OCI-LY3 (cell line): Measurements from ENCODE around the gene OPTC.

Experiments used
- EZH2phosphoT487 ChIP-seq: fragments of 200-600 bp; shearing (Covaris generic); IDR thresholded peaks from 2 replicates; pipeline ENCODE4 v1.6.1; 2018; ENCODE audit warnings: antibody characterized with exemption, mixed run types, low read depth
- TF ChIP-seq, protein P1 (sequence below): fragments of 200-600, 300-600 bp; sonication (generic); IDR thresholded peaks from 2 replicates; pipeline ENCODE4 v1.5.1; 2014; ENCODE audit warnings: antibody characterized with exemption, low read length, low read depth

GRCh38 chr1:203528976-203529835, 35.3 kb downstream of the OPTC start:
- TF ChIP-seq, protein P1, sequence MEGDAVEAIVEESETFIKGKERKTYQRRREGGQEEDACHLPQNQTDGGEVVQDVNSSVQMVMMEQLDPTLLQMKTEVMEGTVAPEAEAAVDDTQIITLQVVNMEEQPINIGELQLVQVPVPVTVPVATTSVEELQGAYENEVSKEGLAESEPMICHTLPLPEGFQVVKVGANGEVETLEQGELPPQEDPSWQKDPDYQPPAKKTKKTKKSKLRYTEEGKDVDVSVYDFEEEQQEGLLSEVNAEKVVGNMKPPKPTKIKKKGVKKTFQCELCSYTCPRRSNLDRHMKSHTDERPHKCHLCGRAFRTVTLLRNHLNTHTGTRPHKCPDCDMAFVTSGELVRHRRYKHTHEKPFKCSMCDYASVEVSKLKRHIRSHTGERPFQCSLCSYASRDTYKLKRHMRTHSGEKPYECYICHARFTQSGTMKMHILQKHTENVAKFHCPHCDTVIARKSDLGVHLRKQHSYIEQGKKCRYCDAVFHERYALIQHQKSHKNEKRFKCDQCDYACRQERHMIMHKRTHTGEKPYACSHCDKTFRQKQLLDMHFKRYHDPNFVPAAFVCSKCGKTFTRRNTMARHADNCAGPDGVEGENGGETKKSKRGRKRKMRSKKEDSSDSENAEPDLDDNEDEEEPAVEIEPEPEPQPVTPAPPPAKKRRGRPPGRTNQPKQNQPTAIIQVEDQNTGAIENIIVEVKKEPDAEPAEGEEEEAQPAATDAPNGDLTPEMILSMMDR, result no peak
- no peak for TF ChIP-seq EZH2phosphoT487
